H9 (cell line): Measurements from ENCODE around the gene TNRC18. TPM values are rescaled to one million over a fixed set of nuclear protein-coding genes. Genes with fewer than 3 reads are reported as not detected.

ENCODE experiments used
- DNase-seq: peaks from one replicate; pipeline ENCODE4 v3.0.0-alpha.2; 2017
- H2AFZ ChIP-seq: one replicate; pipeline ENCODE4 v1.6.1; 2013; ENCODE audit warnings: mild to moderate bottlenecking, low read length, control low read depth, moderate library complexity
- H2AK5ac ChIP-seq: 2 replicates; pipeline ENCODE4 v1.6.1; 2013; ENCODE audit warnings: low read length, control low read depth, mixed read lengths; ENCODE audit not compliant: insufficient read length
- H2BK120ac ChIP-seq: one replicate; pipeline ENCODE4 v1.6.1; 2013; ENCODE audit warnings: low read depth, mild to moderate bottlenecking, low read length, control low read depth, inconsistent platforms; ENCODE audit not compliant: poor library complexity, severe bottlenecking
- H2BK12ac ChIP-seq: 2 replicates; pipeline ENCODE4 v1.6.1; 2013; ENCODE audit warnings: low read length, control low read depth, mixed read lengths, low read depth; ENCODE audit not compliant: insufficient read length
- H2BK15ac ChIP-seq: 2 replicates; pipeline ENCODE4 v1.6.1; 2013; ENCODE audit warnings: low read depth, low read length, control low read depth
- H2BK20ac ChIP-seq: one replicate; pipeline ENCODE4 v1.6.1; 2013; ENCODE audit warnings: low read depth, mild to moderate bottlenecking, low read length, control low read depth, inconsistent platforms; ENCODE audit not compliant: poor library complexity, severe bottlenecking
- H2BK5ac ChIP-seq: 2 replicates; pipeline ENCODE4 v1.6.1; 2013; ENCODE audit warnings: low read length, control low read depth, mixed read lengths; ENCODE audit not compliant: insufficient read length
- H3K14ac ChIP-seq: 2 replicates; pipeline ENCODE4 v1.6.1; 2013; ENCODE audit warnings: low read length, control low read depth; ENCODE audit not compliant: insufficient read depth
- H3K18ac ChIP-seq: 2 replicates; pipeline ENCODE4 v1.6.1; 2013; ENCODE audit warnings: low read depth, mild to moderate bottlenecking, mixed read lengths, low read length, control low read depth; ENCODE audit not compliant: insufficient read length
- H3K23ac ChIP-seq: 2 replicates; pipeline ENCODE4 v1.6.1; 2013; ENCODE audit warnings: low read length, control low read depth, mixed read lengths, low read depth; ENCODE audit not compliant: insufficient read length
- H3K23me2 ChIP-seq: 2 replicates; pipeline ENCODE4 v1.6.1; 2013; ENCODE audit warnings: low read depth, mild to moderate bottlenecking, mixed read lengths, low read length, control low read depth; ENCODE audit not compliant: insufficient read length, poor library complexity, severe bottlenecking
- H3K27ac ChIP-seq: 2 replicates; pipeline ENCODE4 v1.5.1; 2013; ENCODE audit warnings: low read length, control low read depth, mixed read lengths, low read depth; ENCODE audit not compliant: insufficient read length
- H3K27me3 ChIP-seq: 2 replicates; pipeline ENCODE4 v1.6.1; 2013; ENCODE audit warnings: low read length, control low read depth, inconsistent platforms; ENCODE audit not compliant: insufficient read depth
- H3K4ac ChIP-seq: 2 replicates; pipeline ENCODE4 v1.6.1; 2013; ENCODE audit warnings: low read depth, mild to moderate bottlenecking, control low read depth, inconsistent platforms, low read length, moderate library complexity
- H3K4me1 ChIP-seq: 2 replicates; pipeline ENCODE4 v1.6.1; 2013; ENCODE audit warnings: low read length, control low read depth, inconsistent platforms; ENCODE audit not compliant: insufficient read depth
- H3K4me2 ChIP-seq: 2 replicates; pipeline ENCODE4 v1.6.1; 2013; ENCODE audit warnings: low read length, control low read depth, mixed read lengths; ENCODE audit not compliant: insufficient read length, insufficient read depth
- H3K56ac ChIP-seq: 2 replicates; pipeline ENCODE4 v1.6.1; 2013; ENCODE audit warnings: low read depth, mild to moderate bottlenecking, mixed read lengths, low read length, control low read depth; ENCODE audit not compliant: insufficient read length
- H3K79me1 ChIP-seq: 2 replicates; pipeline ENCODE4 v1.6.1; 2013; ENCODE audit warnings: low read depth, mild to moderate bottlenecking, moderate library complexity, low read length, control low read depth, inconsistent platforms; ENCODE audit not compliant: insufficient read depth, poor library complexity, severe bottlenecking
- H3K79me2 ChIP-seq: 2 replicates; pipeline ENCODE4 v1.6.1; 2013; ENCODE audit warnings: low read length, control low read depth, inconsistent platforms; ENCODE audit not compliant: insufficient read depth
- H3K9ac ChIP-seq: 2 replicates; pipeline ENCODE4 v1.6.1; 2013; ENCODE audit warnings: low read length, control low read depth, mixed read lengths; ENCODE audit not compliant: insufficient read length; ENCODE audit errors: extremely low read depth
- H3K9me3 ChIP-seq: one replicate; pipeline ENCODE4 v1.6.1; 2013; ENCODE audit warnings: low read depth, low read length, inconsistent platforms; ENCODE audit not compliant: control insufficient read depth
- H3T11ph ChIP-seq: one replicate; pipeline ENCODE4 v1.6.1; 2013; ENCODE audit warnings: mild to moderate bottlenecking, low read length, control low read depth, inconsistent platforms
- H4K20me1 ChIP-seq: one replicate; pipeline ENCODE4 v1.6.1; 2013; ENCODE audit not compliant: control insufficient read depth, insufficient read length, insufficient read depth
- H4K5ac ChIP-seq: 2 replicates; pipeline ENCODE4 v1.6.1; 2013; ENCODE audit warnings: low read depth, mild to moderate bottlenecking, mixed read lengths, low read length, control low read depth; ENCODE audit not compliant: insufficient read length
- H4K8ac ChIP-seq: replicated peaks from 2 replicates; pipeline ENCODE4 v1.6.1; 2013; ENCODE audit warnings: low read length, control low read depth, mixed read lengths, low read depth; ENCODE audit not compliant: insufficient read length
- H4K91ac ChIP-seq: 2 replicates; pipeline ENCODE4 v1.6.1; 2013; ENCODE audit warnings: low read depth, mild to moderate bottlenecking, moderate library complexity, mixed read lengths, low read length, control low read depth; ENCODE audit not compliant: insufficient read length
- H3K27ac Mint-ChIP-seq, 3 experiments: 2 replicates in 2 of 3; 3 replicates in 1 of 3; pipeline ENCODE4 v1.8.0; 2020 to 2021; ENCODE audit warnings: mixed read lengths in 3 of 3, mild to moderate bottlenecking in 1 of 3, moderate library complexity in 1 of 3
- H3K27me3 Mint-ChIP-seq: 2 replicates; pipeline ENCODE4 v1.8.0; 2021; ENCODE audit warnings: low read depth, mild to moderate bottlenecking, moderate library complexity, mixed read lengths
- H3K36me3 Mint-ChIP-seq, 3 experiments: 2 replicates in 2 of 3; 3 replicates in 1 of 3; pipeline ENCODE4 v1.8.0; 2020 to 2021; ENCODE audit warnings: low read depth in 3 of 3, mixed read lengths in 3 of 3; ENCODE audit not compliant: insufficient read depth in 1 of 3
- H3K4me1 Mint-ChIP-seq, 2 experiments: 2 replicates each; pipeline ENCODE4 v1.8.0; 2020; ENCODE audit warnings: mixed read lengths in 2 of 2
- H3K4me3 Mint-ChIP-seq, 2 experiments: 2 replicates in 1 of 2; 3 replicates in 1 of 2; pipeline ENCODE4 v1.8.0; 2020 to 2021; ENCODE audit warnings: mild to moderate bottlenecking in 2 of 2, mixed read lengths in 2 of 2, moderate library complexity in 1 of 2
- H3K9me3 Mint-ChIP-seq, 2 experiments: 2 replicates in 1 of 2; 3 replicates in 1 of 2; pipeline ENCODE4 v1.8.0; 2020; ENCODE audit warnings: mild to moderate bottlenecking in 2 of 2, mixed read lengths in 2 of 2, moderate library complexity in 1 of 2
- CTCF ChIP-seq: fragments of 200-600 bp; sonication (generic); conservative IDR thresholded peaks from 3 replicates; pipeline ENCODE4 v1.8.0; 2021; ENCODE audit warnings: antibody characterized with exemption, mild to moderate bottlenecking
- WGBS: extraction: QIAGEN DNeasy Blood & Tissue Kit; methylation state at CpG from one replicate; pipeline ENCODE4 v1.1.7; 2013; ENCODE audit warnings: missing lambda C conversion rate, low lambda C conversion rate, mixed read lengths; ENCODE audit not compliant: insufficient read length; ENCODE audit errors: extremely low coverage; 5-methylcytosine and 5-hydroxymethylcytosine counted together
- total RNA-seq: library from RNA; stranded (reverse); gene quantifications from 2 replicates; pipeline ENCODE4 v1.2.1, GENCODE V29; 2021

Gene TNRC18
- total RNA-seq, 1 experiment from 2014 or later = 21.2 TPM

GRCh38 chr7:5425507-5426225 is 2.0 kb upstream of the TNRC18 start:
- Histone ChIP-seq H3K56ac (no peak overlapping the region), H3K79me1 (no peaks in the 10 kb centered on the region), H3K27ac (no peak overlapping the region), H3K23me2 (peaks cover 55% of the 10 kb centered on the region), H3K9ac (no peak overlapping the region), H3T11ph (no peak overlapping the region), H2BK12ac (peak overlapping the region; percentile 6), H3K18ac (peak overlapping the region; percentile 94), H3K4me2 (peak overlapping the region; percentile 58), H2BK120ac (no peak overlapping the region), H3K4me1 (no peaks in the 10 kb centered on the region), H3K14ac (peak overlapping the region; percentile 96), H4K8ac (no peak overlapping the region), H4K5ac (no peak overlapping the region), H3K27me3 (peaks cover 49% of the 10 kb centered on the region), H2AK5ac (no peak overlapping the region), H3K9me3 (no peaks in the 10 kb centered on the region), H2BK20ac (no peak overlapping the region), H2BK15ac (no peak overlapping the region), H4K20me1 (no peaks in the 10 kb centered on the region), H4K91ac (no peak overlapping the region), H3K79me2 (no peaks in the 10 kb centered on the region), H3K4ac (no peak overlapping the region; the same call in 1 of the 2 replicates), H2AFZ (no peak overlapping the region), H2BK5ac (no peak overlapping the region), H3K23ac (no peak overlapping the region)
- WGBS = no CpG with 5 or more reads among the region's 38 CpGs
- peak overlapping the region; percentile 73 to 97 (median 95) for H3K27ac Mint-ChIP-seq
- no peak for TF ChIP-seq CTCF
- peaks cover 61% of the 10 kb centered on the region for H3K27me3 Mint-ChIP-seq
- peaks cover 26 to 37% of the 10 kb centered on the region in 2 experiments for H3K4me1 Mint-ChIP-seq
- no peaks in the 10 kb centered on the region; a peak in 3 of 5 replicates for H3K9me3 Mint-ChIP-seq
- peak overlapping the region; percentile 82 to 89 for H3K4me3 Mint-ChIP-seq
- DNase-seq = peak; percentile 75
- H3K36me3 Mint-ChIP-seq = peaks cover 0 to 2% (median 0%) of the 10 kb centered on the region in 3 experiments; a peak in 1 of 7 replicates
